ENCODE measurements around the gene AFF3.

- TF ChIP-seq, protein P1, sequence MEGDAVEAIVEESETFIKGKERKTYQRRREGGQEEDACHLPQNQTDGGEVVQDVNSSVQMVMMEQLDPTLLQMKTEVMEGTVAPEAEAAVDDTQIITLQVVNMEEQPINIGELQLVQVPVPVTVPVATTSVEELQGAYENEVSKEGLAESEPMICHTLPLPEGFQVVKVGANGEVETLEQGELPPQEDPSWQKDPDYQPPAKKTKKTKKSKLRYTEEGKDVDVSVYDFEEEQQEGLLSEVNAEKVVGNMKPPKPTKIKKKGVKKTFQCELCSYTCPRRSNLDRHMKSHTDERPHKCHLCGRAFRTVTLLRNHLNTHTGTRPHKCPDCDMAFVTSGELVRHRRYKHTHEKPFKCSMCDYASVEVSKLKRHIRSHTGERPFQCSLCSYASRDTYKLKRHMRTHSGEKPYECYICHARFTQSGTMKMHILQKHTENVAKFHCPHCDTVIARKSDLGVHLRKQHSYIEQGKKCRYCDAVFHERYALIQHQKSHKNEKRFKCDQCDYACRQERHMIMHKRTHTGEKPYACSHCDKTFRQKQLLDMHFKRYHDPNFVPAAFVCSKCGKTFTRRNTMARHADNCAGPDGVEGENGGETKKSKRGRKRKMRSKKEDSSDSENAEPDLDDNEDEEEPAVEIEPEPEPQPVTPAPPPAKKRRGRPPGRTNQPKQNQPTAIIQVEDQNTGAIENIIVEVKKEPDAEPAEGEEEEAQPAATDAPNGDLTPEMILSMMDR (IDR thresholded peaks at IDR 0.05) = no peak
- TF ChIP-seq POLR2A (IDR thresholded peaks at IDR 0.05) = no peak
Observed at GRCh38 chr2:99821039-99821438, 321.4 kb downstream of the AFF3 start.
